ENCODE measurements around the gene PTPRK.

Gene PTPRK

GRCh38 chr6:127996925-127997324 is 523.5 kb downstream of the PTPRK start:
- no peak for ATAC-seq

GRCh38 chr6:127992144-127992543 is 528.3 kb downstream of the PTPRK start:
- no peak for ATAC-seq

- no peak for ATAC-seq
These were observed 530.3 kb downstream of the PTPRK start for GRCh38 chr6:127990074-127990473.

GRCh38 chr6:127980996-127981395 is 539.4 kb downstream of the PTPRK start:
- no peak for ATAC-seq

- peak in 1 of 2 donors; percentile 51 for ATAC-seq
These were observed 542.2 kb downstream of the PTPRK start for GRCh38 chr6:127978185-127978584.

- ATAC-seq: no peak
These were observed 543.6 kb downstream of the PTPRK start for GRCh38 chr6:127976796-127977195.

GRCh38 chr6:127976111-127976510 is 544.3 kb downstream of the PTPRK start:
- no peak for ATAC-seq

GRCh38 chr6:127972815-127973214 is 547.6 kb downstream of the PTPRK start:
- ATAC-seq: peak; percentile 47 to 52

- ATAC-seq: peak; percentile 88 to 89
These were observed 548.4 kb downstream of the PTPRK start for GRCh38 chr6:127971945-127972391.

GRCh38 chr6:127971386-127971785 is 549.0 kb downstream of the PTPRK start:
- ATAC-seq: no peak

- no peak for ATAC-seq
These were observed 550.7 kb downstream of the PTPRK start for GRCh38 chr6:127969701-127970100.

GRCh38 chr6:127968394-127968793 is 552.0 kb downstream of the PTPRK start:
- no peak for ATAC-seq

GRCh38 chr6:127967708-127968107 is 552.7 kb downstream of the PTPRK start:
- ATAC-seq: no peak

GRCh38 chr6:127966616-127967015 is 553.8 kb downstream of the PTPRK start:
- ATAC-seq: no peak

GRCh38 chr6:127963495-127963894 is 556.9 kb downstream of the PTPRK start:
- ATAC-seq: no peak

- no peak for ATAC-seq
These were observed 560.5 kb downstream of the PTPRK start for GRCh38 chr6:127959869-127960268.

- ATAC-seq: no peak
These were observed 563.4 kb downstream of the PTPRK start for GRCh38 chr6:127956956-127957355.

GRCh38 chr6:127956260-127956888 is 564.0 kb downstream of the PTPRK start:
- ATAC-seq: no peak

GRCh38 chr6:127954082-127954481 is 566.3 kb downstream of the PTPRK start:
- ATAC-seq: no peak

GRCh38 chr6:127952831-127953230 is 567.6 kb downstream of the PTPRK start:
- ATAC-seq: no peak

- ATAC-seq: no peak
These were observed 568.2 kb downstream of the PTPRK start for GRCh38 chr6:127952176-127952575.

GRCh38 chr6:127951172-127951917 is 569.1 kb downstream of the PTPRK start:
- peak; percentile 20 to 36 for ATAC-seq

GRCh38 chr6:127950566-127951145 is 569.7 kb downstream of the PTPRK start:
- no peak for ATAC-seq

GRCh38 chr6:127949251-127949650 is 571.1 kb downstream of the PTPRK start:
- ATAC-seq: no peak
